WTC11 (cell line): ENCODE data around the gene RNF31. TPM values are rescaled to one million over a fixed set of nuclear protein-coding genes. Genes with fewer than 3 reads are reported as not detected.
"Not testable (repeated sequence)": the region's sequence is repeated elsewhere in the genome, so short reads cannot be mapped to it uniquely, and the experiment has no call there.

Experiments used
- ATAC-seq: fragments of 200-7000 bp; cut with Tn5 transposase; 2 replicates; pipeline ENCODE4 v1.10.0; 2021; ENCODE audit warnings: mild to moderate bottlenecking, moderate library complexity
- CTCF ChIA-PET: fragments of 300-600 bp; sonication (Branson Sonifier 250); formaldehyde crosslinking; loops from one replicate; lab custom pipeline; 2021; ENCODE audit warnings: antibody characterized with exemption; lab: Charles Lee
- POLR2A ChIA-PET: fragments of 350-600 bp; sonication (Branson Sonifier 250); formaldehyde crosslinking; loops from one replicate; lab custom pipeline; 2021; ENCODE audit warnings: antibody characterized with exemption; lab: Charles Lee
- DNase-seq: peaks from one replicate; pipeline ENCODE4 v3.0.0; 2021; ENCODE audit warnings: low spot score
- H3K27ac Mint-ChIP-seq: 2 replicates; pipeline ENCODE4 v1.8.0; 2021; ENCODE audit warnings: mixed read lengths
- H3K27me3 Mint-ChIP-seq: 2 replicates; pipeline ENCODE4 v1.8.0; 2021; ENCODE audit warnings: low read depth, mild to moderate bottlenecking, moderate library complexity, mixed read lengths
- H3K36me3 Mint-ChIP-seq: 2 replicates; pipeline ENCODE4 v1.8.0; 2021; ENCODE audit warnings: mixed read lengths
- H3K4me1 Mint-ChIP-seq: 2 replicates; pipeline ENCODE4 v1.8.0; 2022; ENCODE audit warnings: mixed read lengths
- H3K4me3 Mint-ChIP-seq: 2 replicates; pipeline ENCODE4 v1.8.0; 2021; ENCODE audit warnings: mild to moderate bottlenecking, moderate library complexity, mixed read lengths
- H3K9me3 Mint-ChIP-seq: 2 replicates; pipeline ENCODE4 v1.8.0; 2021; ENCODE audit warnings: mixed read lengths
- CDX4 ChIP-seq: fragments of 250-450 bp; sonication (Bioruptor Pico); IDR thresholded peaks from 2 replicates; pipeline ENCODE4 v1.9.0; 2021; ENCODE audit warnings: moderate library complexity, mild to moderate bottlenecking, inconsistent platforms, borderline replicate concordance
- CREM ChIP-seq: sonication (generic); formaldehyde crosslinking; IDR thresholded peaks from 2 replicates; pipeline ENCODE4 v1.8.1; 2022; ENCODE audit warnings: mild to moderate bottlenecking, missing genetic modification reagents, moderate library complexity
- ERG ChIP-seq: fragments of 250-450 bp; sonication (Bioruptor Pico); IDR thresholded peaks from 2 replicates; pipeline ENCODE4 v1.8.0; 2021; ENCODE audit warnings: mild to moderate bottlenecking
- ETV6 ChIP-seq: sonication (generic); formaldehyde crosslinking; IDR thresholded peaks from 2 replicates; pipeline ENCODE4 v1.8.1; 2022; ENCODE audit warnings: mild to moderate bottlenecking, missing genetic modification reagents
- JAZF1 ChIP-seq: fragments of 250-450 bp; sonication (Bioruptor Pico); IDR thresholded peaks from 2 replicates; pipeline ENCODE4 v1.9.0; 2021; ENCODE audit warnings: moderate library complexity, mild to moderate bottlenecking, inconsistent platforms
- NFATC4 ChIP-seq: fragments of 250-450 bp; sonication (Bioruptor Pico); IDR thresholded peaks from 2 replicates; pipeline ENCODE4 v1.9.0; 2021; ENCODE audit warnings: mild to moderate bottlenecking
- USF2 ChIP-seq: sonication (generic); formaldehyde crosslinking; IDR thresholded peaks from 2 replicates; pipeline ENCODE4 v1.8.1; 2023; ENCODE audit warnings: mild to moderate bottlenecking, missing genetic modification reagents, moderate library complexity
- ZNF396 ChIP-seq: fragments of 250-450 bp; sonication (Bioruptor Pico); IDR thresholded peaks from 2 replicates; pipeline ENCODE4 v1.8.0; 2021; ENCODE audit warnings: mild to moderate bottlenecking, moderate library complexity, borderline replicate concordance
- total RNA-seq: library from RNA; stranded (reverse); gene quantifications from 3 replicates; pipeline ENCODE4 v1.2.3, GENCODE V29; 2021

Gene RNF31
- total RNA-seq, 1 experiment from 2014 or later = 86.2 TPM

GRCh38 chr14:24197056-24197450 is 49.8 kb downstream of the RNF31 start (continued):
- no peak for TF ChIP-seq ETV6
- TF ChIP-seq CDX4 (CRISPR knock-in tag) = no peak
- TF ChIP-seq ZNF396 (CRISPR knock-in tag) = no peak
- TF ChIP-seq NFATC4 (CRISPR knock-in tag) = no peak
- TF ChIP-seq JAZF1 (CRISPR knock-in tag) = no peak

GRCh38 chr14:24198814-24199524 is 51.7 kb downstream of the RNF31 start:
- Mint-ChIP-seq H3K27me3 (no peaks in the 10 kb centered on the region), H3K4me1 (peaks cover 34% of the 10 kb centered on the region), H3K4me3 (peak overlapping the region; percentile 6; the same call in 1 of the 2 replicates), H3K36me3 (peaks cover 49% of the 10 kb centered on the region), H3K27ac (peak overlapping the region; percentile 93), H3K9me3 (peaks cover 29% of the 10 kb centered on the region)
- CTCF ChIA-PET = no interaction called here
- no peak for TF ChIP-seq CREM
- 0 out of 2 replicates have a peak, but pooled peaks have one; percentile 13 for TF ChIP-seq USF2 (CRISPR knock-in tag)
- TF ChIP-seq ERG (CRISPR knock-in tag) = no peak
- POLR2A ChIA-PET = interaction anchor here (0.7 kb wide), 1 partner anchor 77 kb away, joined by 7 read pairs; no protein-coding TSS in a partner anchor
- ATAC-seq (no peak), DNase-seq (no peak)

- peak overlapping the region; percentile 97 for H3K27ac Mint-ChIP-seq
- ChIA-PET CTCF (interaction anchor here (0.6 to 1.9 kb wide), 2 partner anchors 11 to 105 kb away, joined by 3 to 7 read pairs; partner anchors contain the start of genes CHMP4A and CIDEB), POLR2A (interaction anchor here (1.6 kb wide), 1 partner anchor 69 kb away, joined by 6 read pairs; the partner anchor contains the start of gene RABGGTA)
- H3K4me3 Mint-ChIP-seq = peak overlapping the region; percentile 16
- peaks cover 20% of the 10 kb centered on the region for H3K4me1 Mint-ChIP-seq
- peaks cover 77% of the 10 kb centered on the region for H3K36me3 Mint-ChIP-seq
- H3K9me3 Mint-ChIP-seq = peaks cover 29% of the 10 kb centered on the region
- ATAC-seq, H3K27me3 Mint-ChIP-seq, DNase-seq: not testable (repeated sequence)
- 0 out of 2 replicates have a peak, but pooled peaks have one; percentile 13 for TF ChIP-seq USF2 (CRISPR knock-in tag)
Observed at GRCh38 chr14:24202538-24202937, 55.2 kb downstream of the RNF31 start.

GRCh38 chr14:24203249-24203886 is 56.1 kb downstream of the RNF31 start:
- Mint-ChIP-seq H3K36me3 (peaks cover 84% of the 10 kb centered on the region), H3K4me3 (peak overlapping the region; percentile 16; the same call in 1 of the 2 replicates), H3K4me1 (peaks cover 20% of the 10 kb centered on the region), H3K9me3 (peaks cover 29% of the 10 kb centered on the region), H3K27ac (peak overlapping the region; percentile 97)
- not testable (repeated sequence) for H3K27me3 Mint-ChIP-seq, DNase-seq, ATAC-seq
- CTCF ChIA-PET = interaction anchor here (0.6 to 1.9 kb wide), 3 partner anchors 10 to 105 kb away, joined by 3 to 7 read pairs (median 3); partner anchors contain the start of genes CHMP4A, CIDEB and IRF9
- POLR2A ChIA-PET = interaction anchor here (1.6 kb wide), 1 partner anchor 68 kb away, joined by 6 read pairs; the partner anchor contains the start of gene RABGGTA
